ENCODE results near the gene ST8SIA3.

- TF ChIP-seq, protein P1, sequence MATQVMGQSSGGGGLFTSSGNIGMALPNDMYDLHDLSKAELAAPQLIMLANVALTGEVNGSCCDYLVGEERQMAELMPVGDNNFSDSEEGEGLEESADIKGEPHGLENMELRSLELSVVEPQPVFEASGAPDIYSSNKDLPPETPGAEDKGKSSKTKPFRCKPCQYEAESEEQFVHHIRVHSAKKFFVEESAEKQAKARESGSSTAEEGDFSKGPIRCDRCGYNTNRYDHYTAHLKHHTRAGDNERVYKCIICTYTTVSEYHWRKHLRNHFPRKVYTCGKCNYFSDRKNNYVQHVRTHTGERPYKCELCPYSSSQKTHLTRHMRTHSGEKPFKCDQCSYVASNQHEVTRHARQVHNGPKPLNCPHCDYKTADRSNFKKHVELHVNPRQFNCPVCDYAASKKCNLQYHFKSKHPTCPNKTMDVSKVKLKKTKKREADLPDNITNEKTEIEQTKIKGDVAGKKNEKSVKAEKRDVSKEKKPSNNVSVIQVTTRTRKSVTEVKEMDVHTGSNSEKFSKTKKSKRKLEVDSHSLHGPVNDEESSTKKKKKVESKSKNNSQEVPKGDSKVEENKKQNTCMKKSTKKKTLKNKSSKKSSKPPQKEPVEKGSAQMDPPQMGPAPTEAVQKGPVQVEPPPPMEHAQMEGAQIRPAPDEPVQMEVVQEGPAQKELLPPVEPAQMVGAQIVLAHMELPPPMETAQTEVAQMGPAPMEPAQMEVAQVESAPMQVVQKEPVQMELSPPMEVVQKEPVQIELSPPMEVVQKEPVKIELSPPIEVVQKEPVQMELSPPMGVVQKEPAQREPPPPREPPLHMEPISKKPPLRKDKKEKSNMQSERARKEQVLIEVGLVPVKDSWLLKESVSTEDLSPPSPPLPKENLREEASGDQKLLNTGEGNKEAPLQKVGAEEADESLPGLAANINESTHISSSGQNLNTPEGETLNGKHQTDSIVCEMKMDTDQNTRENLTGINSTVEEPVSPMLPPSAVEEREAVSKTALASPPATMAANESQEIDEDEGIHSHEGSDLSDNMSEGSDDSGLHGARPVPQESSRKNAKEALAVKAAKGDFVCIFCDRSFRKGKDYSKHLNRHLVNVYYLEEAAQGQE (IDR thresholded peaks at IDR 0.05; ENCODE audit: insufficient read depth in 1 of 2, low read depth in 2 of 2, low read length in 2 of 2), result no peak
- TF ChIP-seq TAF1 (IDR thresholded peaks at IDR 0.05; ENCODE audit: borderline replicate concordance, insufficient read depth, low read length), result no peak
These were observed 12.1 kb downstream of the ST8SIA3 start for GRCh38 chr18:57364460-57364859.

Data from PFSK-1 (cell line).